ENCODE results near the gene CNTNAP2.

CNTNAP2 gene

GRCh38 chr7:147363101-147363500, 1246.5 kb downstream of the CNTNAP2 start:
- TF ChIP-seq Cebpa-rat (IDR thresholded peaks at IDR 0.05), result no peak
- no peaks in the 10 kb centered on the region for H3K27me3 ChIP-seq
- no peak overlapping the region for H3K27ac ChIP-seq
- H3K4me1 ChIP-seq, result no peaks in the 10 kb centered on the region
- H3K4me2 ChIP-seq, result no peak overlapping the region
- H3K36me3 ChIP-seq, result no peaks in the 10 kb centered on the region
- H3K9me3 ChIP-seq, result no peaks in the 10 kb centered on the region
- H3K9ac ChIP-seq, result no peak overlapping the region
- H4K20me1 ChIP-seq, result no peaks in the 10 kb centered on the region
- H3K4me3 ChIP-seq, result no peak overlapping the region

GRCh38 chr7:147376192-147376591, 1259.6 kb downstream of the CNTNAP2 start:
- Histone ChIP-seq H3K4me2 (no peak overlapping the region), H3K4me1 (no peaks in the 10 kb centered on the region), H3K9me3 (no peaks in the 10 kb centered on the region), H3K27ac (no peak overlapping the region), H3K4me3 (no peak overlapping the region), H3K27me3 (no peaks in the 10 kb centered on the region), H3K9ac (no peak overlapping the region), H3K36me3 (no peaks in the 10 kb centered on the region), H4K20me1 (no peaks in the 10 kb centered on the region)
- TF ChIP-seq Cebpa-rat (IDR thresholded peaks at IDR 0.05), result no peak

- no peaks in the 10 kb centered on the region for H3K9me3 ChIP-seq
- no peak for TF ChIP-seq Cebpa-rat (IDR thresholded peaks at IDR 0.05)
- H3K4me1 ChIP-seq, result no peaks in the 10 kb centered on the region
- no peak overlapping the region for H3K9ac ChIP-seq
- H3K4me2 ChIP-seq, result no peak overlapping the region
- H4K20me1 ChIP-seq, result no peaks in the 10 kb centered on the region
- no peaks in the 10 kb centered on the region for H3K27me3 ChIP-seq
- H3K4me3 ChIP-seq, result no peak overlapping the region
- H3K27ac ChIP-seq, result no peak overlapping the region
- H3K36me3 ChIP-seq, result no peaks in the 10 kb centered on the region
Observed at GRCh38 chr7:147380926-147381325, 1264.3 kb downstream of the CNTNAP2 start.

GRCh38 chr7:147394329-147394728, 1277.7 kb downstream of the CNTNAP2 start:
- Histone ChIP-seq H3K4me2 (no peak overlapping the region), H3K4me1 (no peaks in the 10 kb centered on the region), H3K4me3 (no peak overlapping the region), H3K9me3 (no peaks in the 10 kb centered on the region), H4K20me1 (no peaks in the 10 kb centered on the region), H3K27ac (no peak overlapping the region), H3K27me3 (no peaks in the 10 kb centered on the region), H3K9ac (no peak overlapping the region), H3K36me3 (no peaks in the 10 kb centered on the region)
- no peak for TF ChIP-seq Cebpa-rat (IDR thresholded peaks at IDR 0.05)

- no peak overlapping the region for H3K4me3 ChIP-seq
- H3K4me2 ChIP-seq, result no peak overlapping the region
Observed at GRCh38 chr7:147400221-147400689, 1283.7 kb downstream of the CNTNAP2 start.

GRCh38 chr7:147400925-147401324, 1284.3 kb downstream of the CNTNAP2 start:
- TF ChIP-seq Cebpa-rat (IDR thresholded peaks at IDR 0.05), result no peak
- Histone ChIP-seq H3K9me3 (no peaks in the 10 kb centered on the region), H3K4me2 (no peak overlapping the region), H3K27me3 (no peaks in the 10 kb centered on the region), H3K4me3 (no peak overlapping the region), H3K36me3 (no peaks in the 10 kb centered on the region), H4K20me1 (no peaks in the 10 kb centered on the region), H3K4me1 (no peaks in the 10 kb centered on the region), H3K9ac (no peak overlapping the region), H3K27ac (no peak overlapping the region)

More at GRCh38 chr7:147400221-147400689, 1283.7 kb downstream of the CNTNAP2 start:
- H3K36me3 ChIP-seq, result no peaks in the 10 kb centered on the region
- no peak for TF ChIP-seq Cebpa-rat (IDR thresholded peaks at IDR 0.05)
- no peak overlapping the region for H3K9ac ChIP-seq
- no peaks in the 10 kb centered on the region for H3K4me1 ChIP-seq
- no peaks in the 10 kb centered on the region for H4K20me1 ChIP-seq
- H3K27ac ChIP-seq, result no peak overlapping the region
- no peaks in the 10 kb centered on the region for H3K9me3 ChIP-seq
- H3K27me3 ChIP-seq, result no peaks in the 10 kb centered on the region

- Histone ChIP-seq H3K9me3 (no peaks in the 10 kb centered on the region), H3K36me3 (no peaks in the 10 kb centered on the region), H3K9ac (no peak overlapping the region), H3K4me3 (no peak overlapping the region), H4K20me1 (no peaks in the 10 kb centered on the region), H3K27me3 (no peaks in the 10 kb centered on the region), H3K27ac (no peak overlapping the region), H3K4me2 (no peak overlapping the region), H3K4me1 (no peaks in the 10 kb centered on the region)
- no peak for TF ChIP-seq Cebpa-rat (IDR thresholded peaks at IDR 0.05)
Observed at GRCh38 chr7:147405621-147406020, 1289.0 kb downstream of the CNTNAP2 start.

GRCh38 chr7:147406521-147407135, 1290.0 kb downstream of the CNTNAP2 start:
- Histone ChIP-seq H3K9me3 (no peaks in the 10 kb centered on the region), H3K36me3 (no peaks in the 10 kb centered on the region), H3K4me2 (no peak overlapping the region), H3K4me1 (no peaks in the 10 kb centered on the region), H3K27ac (no peak overlapping the region), H4K20me1 (no peaks in the 10 kb centered on the region), H3K27me3 (no peaks in the 10 kb centered on the region), H3K4me3 (no peak overlapping the region), H3K9ac (no peak overlapping the region)
- no peak for TF ChIP-seq Cebpa-rat (IDR thresholded peaks at IDR 0.05)

- no peaks in the 10 kb centered on the region for H4K20me1 ChIP-seq
- H3K9ac ChIP-seq, result no peak overlapping the region
- H3K9me3 ChIP-seq, result no peaks in the 10 kb centered on the region
- H3K36me3 ChIP-seq, result no peaks in the 10 kb centered on the region
- H3K27me3 ChIP-seq, result no peaks in the 10 kb centered on the region
- H3K27ac ChIP-seq, result no peak overlapping the region
- H3K4me3 ChIP-seq, result no peak overlapping the region
- H3K4me2 ChIP-seq, result no peak overlapping the region
- TF ChIP-seq Cebpa-rat (IDR thresholded peaks at IDR 0.05), result no peak
- H3K4me1 ChIP-seq, result no peaks in the 10 kb centered on the region
Observed at GRCh38 chr7:147411096-147411495, 1294.5 kb downstream of the CNTNAP2 start.

- Histone ChIP-seq H3K9me3 (no peaks in the 10 kb centered on the region), H3K4me3 (no peak overlapping the region), H4K20me1 (no peaks in the 10 kb centered on the region), H3K36me3 (no peaks in the 10 kb centered on the region), H3K4me1 (no peaks in the 10 kb centered on the region), H3K9ac (no peak overlapping the region), H3K4me2 (no peak overlapping the region), H3K27me3 (no peaks in the 10 kb centered on the region), H3K27ac (no peak overlapping the region)
- no peak for TF ChIP-seq Cebpa-rat (IDR thresholded peaks at IDR 0.05)
Observed at GRCh38 chr7:147412109-147412508, 1295.5 kb downstream of the CNTNAP2 start.
